ENCODE results near the gene PISD. TPM values are rescaled to one million over a fixed set of nuclear protein-coding genes. Genes with fewer than 3 reads are reported as not detected.

The PISD gene
- total RNA-seq, 1 donor from 2014 or later: 36.2 TPM

GRCh38 chr22:31611061-31611760, 50.8 kb downstream of the PISD start:
- H3K4me1 Mint-ChIP-seq (ENCODE audit: unreplicated experiment): peaks cover 5% of the 10 kb centered on the region
- no peak overlapping the region for H3K4me3 Mint-ChIP-seq (ENCODE audit: unreplicated experiment)
- peaks cover 8% of the 10 kb centered on the region for H3K36me3 Mint-ChIP-seq (ENCODE audit: unreplicated experiment)
- H3K27ac Mint-ChIP-seq (ENCODE audit: unreplicated experiment): no peak overlapping the region
- no peak for TF ChIP-seq CTCF (IDR thresholded peaks at IDR 0.05)
- no peaks in the 10 kb centered on the region for H3K27me3 Mint-ChIP-seq (ENCODE audit: unreplicated experiment)
- no peak for DNase-seq (ENCODE audit: extremely low spot score, unreplicated experiment)
- no peaks in the 10 kb centered on the region for H3K9me3 Mint-ChIP-seq (ENCODE audit: unreplicated experiment)

- Mint-ChIP-seq H3K4me3 (ENCODE audit: unreplicated experiment) (no peak overlapping the region), H3K27ac (ENCODE audit: unreplicated experiment) (no peak overlapping the region), H3K27me3 (ENCODE audit: unreplicated experiment) (no peaks in the 10 kb centered on the region), H3K36me3 (ENCODE audit: unreplicated experiment) (peaks cover 8% of the 10 kb centered on the region), H3K4me1 (ENCODE audit: unreplicated experiment) (peaks cover 5% of the 10 kb centered on the region), H3K9me3 (ENCODE audit: unreplicated experiment) (no peaks in the 10 kb centered on the region)
- TF ChIP-seq CTCF (IDR thresholded peaks at IDR 0.05): no peak
- no peak for DNase-seq (ENCODE audit: extremely low spot score, unreplicated experiment)
These were observed 51.4 kb downstream of the PISD start for GRCh38 chr22:31610611-31611010.

- H3K9me3 Mint-ChIP-seq (ENCODE audit: unreplicated experiment): no peaks in the 10 kb centered on the region
- H3K4me3 Mint-ChIP-seq (ENCODE audit: unreplicated experiment): no peak overlapping the region
- no peak overlapping the region for H3K27ac Mint-ChIP-seq (ENCODE audit: unreplicated experiment)
- H3K27me3 Mint-ChIP-seq (ENCODE audit: unreplicated experiment): no peaks in the 10 kb centered on the region
- no peak for DNase-seq (ENCODE audit: extremely low spot score, unreplicated experiment)
- peaks cover 12% of the 10 kb centered on the region for H3K36me3 Mint-ChIP-seq (ENCODE audit: unreplicated experiment)
- TF ChIP-seq CTCF (IDR thresholded peaks at IDR 0.05): no peak
- peaks cover 7% of the 10 kb centered on the region for H3K4me1 Mint-ChIP-seq (ENCODE audit: unreplicated experiment)
These were observed 52.3 kb downstream of the PISD start for GRCh38 chr22:31609716-31610115.

GRCh38 chr22:31607696-31608095, 54.3 kb downstream of the PISD start:
- no peak overlapping the region for H3K4me3 Mint-ChIP-seq (ENCODE audit: unreplicated experiment)
- no peaks in the 10 kb centered on the region for H3K9me3 Mint-ChIP-seq (ENCODE audit: unreplicated experiment)
- H3K36me3 Mint-ChIP-seq (ENCODE audit: unreplicated experiment): peaks cover 12% of the 10 kb centered on the region
- peaks cover 13% of the 10 kb centered on the region for H3K4me1 Mint-ChIP-seq (ENCODE audit: unreplicated experiment)
- no peaks in the 10 kb centered on the region for H3K27me3 Mint-ChIP-seq (ENCODE audit: unreplicated experiment)
- H3K27ac Mint-ChIP-seq (ENCODE audit: unreplicated experiment): no peak overlapping the region
- no peak for TF ChIP-seq CTCF (IDR thresholded peaks at IDR 0.05)
- DNase-seq (ENCODE audit: extremely low spot score, unreplicated experiment): no peak

- no peak for TF ChIP-seq CTCF (IDR thresholded peaks at IDR 0.05)
- Mint-ChIP-seq H3K4me1 (ENCODE audit: unreplicated experiment) (peaks cover 25% of the 10 kb centered on the region), H3K4me3 (ENCODE audit: unreplicated experiment) (no peak overlapping the region), H3K36me3 (ENCODE audit: unreplicated experiment) (peaks cover 10% of the 10 kb centered on the region), H3K9me3 (ENCODE audit: unreplicated experiment) (no peaks in the 10 kb centered on the region), H3K27ac (ENCODE audit: unreplicated experiment) (no peak overlapping the region), H3K27me3 (ENCODE audit: unreplicated experiment) (no peaks in the 10 kb centered on the region)
- no peak for DNase-seq (ENCODE audit: extremely low spot score, unreplicated experiment)
These were observed 56.0 kb downstream of the PISD start for GRCh38 chr22:31605851-31606585.

Measured in osteocyte (in vitro differentiated cells).